ENCODE results near the gene SCFD2.
"Not testable (repeated sequence)": the region's sequence is repeated elsewhere in the genome, so short reads cannot be mapped to it uniquely, and the experiment has no call there.

- not testable (repeated sequence) for TF ChIP-seq CTCF (IDR thresholded peaks at IDR 0.05); POLR2A (IDR thresholded peaks at IDR 0.05); EP300 (IDR thresholded peaks at IDR 0.05; ENCODE audit: low read depth); POLR2AphosphoS5 (IDR thresholded peaks at IDR 0.05)
Measured at GRCh38 chr4:53032908-53033307, 333.0 kb downstream of the SCFD2 start.
